Liver (tissue), 9 donors: Measurements from ENCODE around the gene AFF2. TPM values are rescaled to one million over a fixed set of nuclear protein-coding genes. Genes with fewer than 3 reads are reported as not detected.

ENCODE experiments used
- DNase-seq: peaks from one replicate; pipeline ENCODE4 v3.0.0-alpha.2; 2017; ENCODE audit warnings: low spot score
- H3K27ac ChIP-seq, 2 donors: one replicate each; pipeline ENCODE4 v1.7.0; 2013; ENCODE audit warnings: inconsistent platforms in 2 of 2, low read length in 2 of 2, control low read depth in 1 of 2, low read depth in 1 of 2, mild to moderate bottlenecking in 1 of 2
- H3K27me3 ChIP-seq, 4 donors: one replicate each; pipeline versions ENCODE4 v1.6.1 to v1.7.0; 2013; ENCODE audit warnings: low read length in 3 of 4, inconsistent platforms in 1 of 4, mild to moderate bottlenecking in 1 of 4, moderate library complexity in 1 of 4; ENCODE audit not compliant: control insufficient read depth in 4 of 4, insufficient read depth in 4 of 4
- H3K36me3 ChIP-seq, 4 donors: one replicate each; pipeline versions ENCODE4 v1.6.1 to v1.7.0; 2013; ENCODE audit warnings: low read length in 3 of 4, mild to moderate bottlenecking in 3 of 4, low read depth in 1 of 4, moderate library complexity in 1 of 4; ENCODE audit not compliant: control insufficient read depth in 4 of 4, insufficient read depth in 3 of 4
- H3K4me1 ChIP-seq, 4 donors: one replicate each; pipeline versions ENCODE4 v1.6.1 to v1.7.0; 2013; ENCODE audit warnings: low read length in 3 of 4, mild to moderate bottlenecking in 3 of 4, moderate library complexity in 1 of 4; ENCODE audit not compliant: control insufficient read depth in 4 of 4, insufficient read depth in 4 of 4
- H3K4me3 ChIP-seq, 3 donors: one replicate each; pipeline versions ENCODE4 v1.6.1 to v1.7.0; 2013; ENCODE audit warnings: low read length in 3 of 3, control low read depth in 1 of 3, low read depth in 1 of 3, mild to moderate bottlenecking in 1 of 3
- H3K9ac ChIP-seq, 2 donors: one replicate each; pipeline ENCODE4 v1.7.0; 2013; ENCODE audit warnings: low read length in 2 of 2, mild to moderate bottlenecking in 2 of 2, moderate library complexity in 2 of 2, control low read depth in 1 of 2, low read depth in 1 of 2
- H3K9me3 ChIP-seq, 4 donors: one replicate each; pipeline versions ENCODE4 v1.6.1 to v1.7.0; 2013; ENCODE audit warnings: low read length in 3 of 4; ENCODE audit not compliant: control insufficient read depth in 4 of 4
- EGR1 ChIP-seq, 2 donors: IDR thresholded peaks; 2 replicates each; pipeline ENCODE4 v1.6.1; 2016 to 2018; ENCODE audit warnings: antibody characterized with exemption in 2 of 2, low read depth in 2 of 2
- FOXA1 ChIP-seq: IDR thresholded peaks from 2 replicates; pipeline ENCODE4 v1.6.1; 2016; ENCODE audit warnings: antibody characterized with exemption
- GABPA ChIP-seq, 2 donors: IDR thresholded peaks in 1 of 2; conservative IDR thresholded peaks in 1 of 2; 2 replicates each; pipeline ENCODE4 v1.6.1; 2016; ENCODE audit warnings: antibody characterized with exemption in 2 of 2, mild to moderate bottlenecking in 1 of 2, moderate library complexity in 1 of 2
- HNF4A ChIP-seq, 2 donors: conservative IDR thresholded peaks; 2 replicates each; pipeline ENCODE4 v1.6.1; 2016; ENCODE audit warnings: antibody characterized with exemption in 2 of 2, mild to moderate bottlenecking in 2 of 2
- HNF4G ChIP-seq: IDR thresholded peaks from 2 replicates; pipeline ENCODE4 v1.6.1; 2016; ENCODE audit warnings: antibody characterized with exemption
- JUND ChIP-seq, 2 donors: IDR thresholded peaks; 2 replicates each; pipeline ENCODE4 v1.6.1; 2016; ENCODE audit warnings: antibody characterized with exemption in 2 of 2
- NR2F2 ChIP-seq: IDR thresholded peaks from 2 replicates; pipeline ENCODE4 v1.6.1; 2016; ENCODE audit warnings: antibody characterized with exemption
- RAD21 ChIP-seq, 2 donors: IDR thresholded peaks; 2 replicates each; pipeline ENCODE4 v1.6.1; 2016; ENCODE audit warnings: antibody characterized with exemption in 2 of 2, mild to moderate bottlenecking in 2 of 2
- RXRA ChIP-seq, 2 donors: IDR thresholded peaks; 2 replicates each; pipeline ENCODE4 v1.6.1; 2017 to 2018; ENCODE audit warnings: antibody characterized with exemption in 2 of 2, mild to moderate bottlenecking in 1 of 2
- SP1 ChIP-seq: IDR thresholded peaks from 2 replicates; pipeline ENCODE4 v1.6.1; 2018; ENCODE audit warnings: antibody characterized with exemption, mild to moderate bottlenecking
- TAF1 ChIP-seq: conservative IDR thresholded peaks from 2 replicates; pipeline ENCODE4 v1.6.1; 2016; ENCODE audit warnings: antibody characterized with exemption, mild to moderate bottlenecking
- YY1 ChIP-seq: IDR thresholded peaks from 2 replicates; pipeline ENCODE4 v1.6.1; 2016; ENCODE audit warnings: antibody characterized with exemption, mild to moderate bottlenecking
- WGBS: extraction: QIAGEN DNeasy Blood & Tissue Kit; methylation state at CpG from one replicate; pipeline ENCODE4 v1.1.7; 2013; 5-methylcytosine and 5-hydroxymethylcytosine counted together
- polyA plus RNA-seq, 2 donors: library from polyadenylated mRNA; stranded (reverse) in 1 of 2; unstranded in 1 of 2; fragments of 200-250 nt in 1 of 2; fragments of >200 nt in 1 of 2; fragmentation: Nextera tagmentation in 1 of 2; extraction: Ambion mirVana in 1 of 2; gene quantifications; one replicate each; pipeline versions ENCODE4 v1.2.1 to v1.2.3, GENCODE V29; 2013 to 2015
- total RNA-seq, 2 donors: library from RNA; depleted of rRNA; stranded (reverse); fragments of >200 nt; gene quantifications; one replicate each; pipeline ENCODE4 v1.2.3, GENCODE V29; 2014
- TF ChIP-seq, protein P1 (sequence below): IDR thresholded peaks from 2 replicates; pipeline ENCODE4 v1.6.1; 2016; ENCODE audit warnings: antibody characterized with exemption, mild to moderate bottlenecking
- TF ChIP-seq, protein P2 (sequence below): IDR thresholded peaks from 2 replicates; pipeline ENCODE4 v1.6.1; 2016; ENCODE audit warnings: antibody characterized with exemption
- TF ChIP-seq, protein P3 (sequence below): IDR thresholded peaks from 2 replicates; pipeline ENCODE4 v1.6.1; 2016; ENCODE audit warnings: antibody characterized with exemption
- donor health status: healthy.
- donor health status: healthy.
- donor health status: healthy.
- donor health status: healthy.
- donor health status: healthy.

AFF2 gene
- total and polyA plus RNA-seq, 4 donors, result 0.01 to 1.6 (median 0.50) TPM; not detected in 1

DNA sequence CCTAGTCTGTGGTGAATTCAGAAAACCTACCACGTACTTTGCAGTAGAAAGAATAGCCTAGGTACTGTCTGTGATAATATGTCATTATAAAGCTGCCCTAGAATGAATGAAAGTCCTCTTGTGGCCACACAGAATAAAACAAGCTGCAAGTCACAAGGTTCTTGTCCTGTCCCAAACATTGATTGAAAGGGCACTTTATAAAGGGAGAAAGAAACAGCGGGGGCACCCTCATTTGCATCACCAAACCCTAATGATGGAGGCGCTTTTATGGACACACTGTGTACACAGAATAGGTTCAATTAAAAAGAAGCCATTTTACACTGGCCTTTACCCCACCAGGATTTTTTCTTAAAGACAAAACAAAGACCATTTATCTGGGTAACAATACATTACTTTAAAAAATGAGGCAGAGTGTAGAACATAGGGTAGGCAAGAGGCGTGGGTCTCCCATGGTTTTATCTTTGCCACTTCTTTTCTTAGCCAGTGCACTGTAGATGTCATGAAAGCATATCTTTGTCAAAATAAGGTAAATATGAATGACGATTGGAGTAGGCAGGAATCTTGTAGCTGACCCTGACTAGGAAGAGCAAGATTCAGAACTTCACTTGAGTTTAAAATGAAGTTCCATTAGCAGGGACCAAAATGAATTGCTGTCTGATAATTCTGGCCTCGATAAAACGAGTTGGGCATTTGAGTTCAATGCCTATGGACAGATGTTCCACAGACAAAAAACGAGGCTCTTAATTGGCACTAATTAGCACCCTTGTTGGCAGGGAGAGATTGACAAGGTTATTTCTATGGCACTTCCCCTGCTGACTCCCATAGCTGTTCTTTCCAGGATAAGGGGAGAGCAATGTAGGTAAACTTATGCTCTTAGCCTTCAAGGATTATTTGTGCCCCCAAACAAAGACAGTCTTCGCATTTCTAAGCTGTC is 365.1 kb downstream of the AFF2 start (continued):
- TF ChIP-seq, protein P1, sequence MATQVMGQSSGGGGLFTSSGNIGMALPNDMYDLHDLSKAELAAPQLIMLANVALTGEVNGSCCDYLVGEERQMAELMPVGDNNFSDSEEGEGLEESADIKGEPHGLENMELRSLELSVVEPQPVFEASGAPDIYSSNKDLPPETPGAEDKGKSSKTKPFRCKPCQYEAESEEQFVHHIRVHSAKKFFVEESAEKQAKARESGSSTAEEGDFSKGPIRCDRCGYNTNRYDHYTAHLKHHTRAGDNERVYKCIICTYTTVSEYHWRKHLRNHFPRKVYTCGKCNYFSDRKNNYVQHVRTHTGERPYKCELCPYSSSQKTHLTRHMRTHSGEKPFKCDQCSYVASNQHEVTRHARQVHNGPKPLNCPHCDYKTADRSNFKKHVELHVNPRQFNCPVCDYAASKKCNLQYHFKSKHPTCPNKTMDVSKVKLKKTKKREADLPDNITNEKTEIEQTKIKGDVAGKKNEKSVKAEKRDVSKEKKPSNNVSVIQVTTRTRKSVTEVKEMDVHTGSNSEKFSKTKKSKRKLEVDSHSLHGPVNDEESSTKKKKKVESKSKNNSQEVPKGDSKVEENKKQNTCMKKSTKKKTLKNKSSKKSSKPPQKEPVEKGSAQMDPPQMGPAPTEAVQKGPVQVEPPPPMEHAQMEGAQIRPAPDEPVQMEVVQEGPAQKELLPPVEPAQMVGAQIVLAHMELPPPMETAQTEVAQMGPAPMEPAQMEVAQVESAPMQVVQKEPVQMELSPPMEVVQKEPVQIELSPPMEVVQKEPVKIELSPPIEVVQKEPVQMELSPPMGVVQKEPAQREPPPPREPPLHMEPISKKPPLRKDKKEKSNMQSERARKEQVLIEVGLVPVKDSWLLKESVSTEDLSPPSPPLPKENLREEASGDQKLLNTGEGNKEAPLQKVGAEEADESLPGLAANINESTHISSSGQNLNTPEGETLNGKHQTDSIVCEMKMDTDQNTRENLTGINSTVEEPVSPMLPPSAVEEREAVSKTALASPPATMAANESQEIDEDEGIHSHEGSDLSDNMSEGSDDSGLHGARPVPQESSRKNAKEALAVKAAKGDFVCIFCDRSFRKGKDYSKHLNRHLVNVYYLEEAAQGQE, result no peak
- TF ChIP-seq YY1 (no peak), TAF1 (no peak), GABPA (IDR thresholded peaks at IDR 0.05 in 1 of 2, conservative IDR thresholded peaks at IDR 0.05 in 1 of 2) (no peak), HNF4G (no peak), RXRA (IDR thresholded peaks at IDR 0.05) (no peak), JUND (IDR thresholded peaks at IDR 0.05) (no peak), RAD21 (IDR thresholded peaks at IDR 0.05) (no peak), SP1 (no peak)

DNA sequence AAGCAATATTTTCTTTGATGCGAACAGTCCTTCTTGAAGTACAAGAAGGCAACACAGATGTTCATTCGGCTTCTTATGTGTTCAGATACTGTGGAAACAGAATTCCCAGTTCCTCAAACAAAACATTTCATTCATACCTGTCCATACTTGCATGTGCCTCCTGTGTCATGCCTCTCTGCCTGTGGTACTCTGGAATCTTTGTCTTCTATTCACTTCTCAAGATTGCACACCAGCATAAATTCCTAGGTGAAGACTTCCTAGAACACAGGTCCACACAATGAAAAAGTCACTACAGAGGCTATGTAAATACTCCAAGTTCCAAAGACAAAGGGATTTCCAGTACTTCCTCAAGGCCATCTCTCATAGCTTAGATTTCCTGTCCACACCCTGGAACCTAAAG is 367.2 kb downstream of the AFF2 start:
- H3K4me3 ChIP-seq, result no peak overlapping the region
- H3K9ac ChIP-seq, result no peak overlapping the region
- H3K27ac ChIP-seq, result no peak overlapping the region
- peaks cover 0 to 4% (median 0%) of the 10 kb centered on the region in 4 donors for H3K27me3 ChIP-seq
- no peak for TF ChIP-seq GABPA (IDR thresholded peaks at IDR 0.05 in 1 of 2, conservative IDR thresholded peaks at IDR 0.05 in 1 of 2)
- TF ChIP-seq, protein P1, result no peak
- TF ChIP-seq, protein P2, sequence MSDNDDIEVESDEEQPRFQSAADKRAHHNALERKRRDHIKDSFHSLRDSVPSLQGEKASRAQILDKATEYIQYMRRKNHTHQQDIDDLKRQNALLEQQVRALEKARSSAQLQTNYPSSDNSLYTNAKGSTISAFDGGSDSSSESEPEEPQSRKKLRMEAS, result no peak
- no peak for TF ChIP-seq RXRA (IDR thresholded peaks at IDR 0.05)
- no peak for TF ChIP-seq FOXA1
- no peak for TF ChIP-seq NR2F2
- TF ChIP-seq, protein P3, sequence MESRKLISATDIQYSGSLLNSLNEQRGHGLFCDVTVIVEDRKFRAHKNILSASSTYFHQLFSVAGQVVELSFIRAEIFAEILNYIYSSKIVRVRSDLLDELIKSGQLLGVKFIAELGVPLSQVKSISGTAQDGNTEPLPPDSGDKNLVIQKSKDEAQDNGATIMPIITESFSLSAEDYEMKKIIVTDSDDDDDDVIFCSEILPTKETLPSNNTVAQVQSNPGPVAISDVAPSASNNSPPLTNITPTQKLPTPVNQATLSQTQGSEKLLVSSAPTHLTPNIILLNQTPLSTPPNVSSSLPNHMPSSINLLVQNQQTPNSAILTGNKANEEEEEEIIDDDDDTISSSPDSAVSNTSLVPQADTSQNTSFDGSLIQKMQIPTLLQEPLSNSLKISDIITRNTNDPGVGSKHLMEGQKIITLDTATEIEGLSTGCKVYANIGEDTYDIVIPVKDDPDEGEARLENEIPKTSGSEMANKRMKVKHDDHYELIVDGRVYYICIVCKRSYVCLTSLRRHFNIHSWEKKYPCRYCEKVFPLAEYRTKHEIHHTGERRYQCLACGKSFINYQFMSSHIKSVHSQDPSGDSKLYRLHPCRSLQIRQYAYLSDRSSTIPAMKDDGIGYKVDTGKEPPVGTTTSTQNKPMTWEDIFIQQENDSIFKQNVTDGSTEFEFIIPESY, result no peak
- no peak for TF ChIP-seq HNF4A (conservative IDR thresholded peaks at IDR 0.05)
- TF ChIP-seq JUND (IDR thresholded peaks at IDR 0.05), result no peak
- TF ChIP-seq EGR1 (IDR thresholded peaks at IDR 0.05; ENCODE audit: low read depth in 2 of 2), result no peak
- TF ChIP-seq SP1, result no peak
- 83% methylated on average over 2 of the region's 2 CpGs for WGBS
- peaks cover 0 to 3% (median 0%) of the 10 kb centered on the region in 4 donors for H3K9me3 ChIP-seq
- H3K36me3 ChIP-seq, result no peaks in the 10 kb centered on the region
- no peaks in the 10 kb centered on the region for H3K4me1 ChIP-seq
- no peak for DNase-seq
